ENCODE data around the gene MCTP1.

DNA sequence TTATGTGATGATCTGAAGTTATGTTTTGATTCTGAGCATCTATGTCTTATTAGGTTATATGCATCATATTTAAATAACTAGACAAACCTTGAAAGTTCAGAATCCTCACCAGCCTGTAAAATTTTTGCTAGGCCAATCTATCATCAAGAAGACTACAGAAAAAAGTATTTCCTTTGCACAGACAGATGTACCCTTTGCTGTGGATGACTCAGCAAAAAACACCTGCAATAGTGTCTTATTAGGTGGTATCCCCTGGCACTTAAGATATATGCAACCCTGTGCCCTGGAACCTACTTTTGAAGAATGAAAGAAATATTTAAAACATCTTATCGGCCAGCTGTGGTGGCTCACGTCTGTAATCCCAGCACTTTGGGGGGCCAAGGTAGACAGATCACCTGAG, 535.9 kb downstream of the MCTP1 start:
- TF ChIP-seq, protein P1, sequence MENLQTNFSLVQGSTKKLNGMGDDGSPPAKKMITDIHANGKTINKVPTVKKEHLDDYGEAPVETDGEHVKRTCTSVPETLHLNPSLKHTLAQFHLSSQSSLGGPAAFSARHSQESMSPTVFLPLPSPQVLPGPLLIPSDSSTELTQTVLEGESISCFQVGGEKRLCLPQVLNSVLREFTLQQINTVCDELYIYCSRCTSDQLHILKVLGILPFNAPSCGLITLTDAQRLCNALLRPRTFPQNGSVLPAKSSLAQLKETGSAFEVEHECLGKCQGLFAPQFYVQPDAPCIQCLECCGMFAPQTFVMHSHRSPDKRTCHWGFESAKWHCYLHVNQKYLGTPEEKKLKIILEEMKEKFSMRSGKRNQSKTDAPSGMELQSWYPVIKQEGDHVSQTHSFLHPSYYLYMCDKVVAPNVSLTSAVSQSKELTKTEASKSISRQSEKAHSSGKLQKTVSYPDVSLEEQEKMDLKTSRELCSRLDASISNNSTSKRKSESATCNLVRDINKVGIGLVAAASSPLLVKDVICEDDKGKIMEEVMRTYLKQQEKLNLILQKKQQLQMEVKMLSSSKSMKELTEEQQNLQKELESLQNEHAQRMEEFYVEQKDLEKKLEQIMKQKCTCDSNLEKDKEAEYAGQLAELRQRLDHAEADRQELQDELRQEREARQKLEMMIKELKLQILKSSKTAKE (CRISPR knock-in tag; IDR thresholded peaks at IDR 0.05; ENCODE audit: borderline replicate concordance) = no peak
- TF ChIP-seq, protein P2, sequence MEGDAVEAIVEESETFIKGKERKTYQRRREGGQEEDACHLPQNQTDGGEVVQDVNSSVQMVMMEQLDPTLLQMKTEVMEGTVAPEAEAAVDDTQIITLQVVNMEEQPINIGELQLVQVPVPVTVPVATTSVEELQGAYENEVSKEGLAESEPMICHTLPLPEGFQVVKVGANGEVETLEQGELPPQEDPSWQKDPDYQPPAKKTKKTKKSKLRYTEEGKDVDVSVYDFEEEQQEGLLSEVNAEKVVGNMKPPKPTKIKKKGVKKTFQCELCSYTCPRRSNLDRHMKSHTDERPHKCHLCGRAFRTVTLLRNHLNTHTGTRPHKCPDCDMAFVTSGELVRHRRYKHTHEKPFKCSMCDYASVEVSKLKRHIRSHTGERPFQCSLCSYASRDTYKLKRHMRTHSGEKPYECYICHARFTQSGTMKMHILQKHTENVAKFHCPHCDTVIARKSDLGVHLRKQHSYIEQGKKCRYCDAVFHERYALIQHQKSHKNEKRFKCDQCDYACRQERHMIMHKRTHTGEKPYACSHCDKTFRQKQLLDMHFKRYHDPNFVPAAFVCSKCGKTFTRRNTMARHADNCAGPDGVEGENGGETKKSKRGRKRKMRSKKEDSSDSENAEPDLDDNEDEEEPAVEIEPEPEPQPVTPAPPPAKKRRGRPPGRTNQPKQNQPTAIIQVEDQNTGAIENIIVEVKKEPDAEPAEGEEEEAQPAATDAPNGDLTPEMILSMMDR (CRISPR knock-in tag; IDR thresholded peaks at IDR 0.05) = no peak
- TF ChIP-seq, protein P3, sequence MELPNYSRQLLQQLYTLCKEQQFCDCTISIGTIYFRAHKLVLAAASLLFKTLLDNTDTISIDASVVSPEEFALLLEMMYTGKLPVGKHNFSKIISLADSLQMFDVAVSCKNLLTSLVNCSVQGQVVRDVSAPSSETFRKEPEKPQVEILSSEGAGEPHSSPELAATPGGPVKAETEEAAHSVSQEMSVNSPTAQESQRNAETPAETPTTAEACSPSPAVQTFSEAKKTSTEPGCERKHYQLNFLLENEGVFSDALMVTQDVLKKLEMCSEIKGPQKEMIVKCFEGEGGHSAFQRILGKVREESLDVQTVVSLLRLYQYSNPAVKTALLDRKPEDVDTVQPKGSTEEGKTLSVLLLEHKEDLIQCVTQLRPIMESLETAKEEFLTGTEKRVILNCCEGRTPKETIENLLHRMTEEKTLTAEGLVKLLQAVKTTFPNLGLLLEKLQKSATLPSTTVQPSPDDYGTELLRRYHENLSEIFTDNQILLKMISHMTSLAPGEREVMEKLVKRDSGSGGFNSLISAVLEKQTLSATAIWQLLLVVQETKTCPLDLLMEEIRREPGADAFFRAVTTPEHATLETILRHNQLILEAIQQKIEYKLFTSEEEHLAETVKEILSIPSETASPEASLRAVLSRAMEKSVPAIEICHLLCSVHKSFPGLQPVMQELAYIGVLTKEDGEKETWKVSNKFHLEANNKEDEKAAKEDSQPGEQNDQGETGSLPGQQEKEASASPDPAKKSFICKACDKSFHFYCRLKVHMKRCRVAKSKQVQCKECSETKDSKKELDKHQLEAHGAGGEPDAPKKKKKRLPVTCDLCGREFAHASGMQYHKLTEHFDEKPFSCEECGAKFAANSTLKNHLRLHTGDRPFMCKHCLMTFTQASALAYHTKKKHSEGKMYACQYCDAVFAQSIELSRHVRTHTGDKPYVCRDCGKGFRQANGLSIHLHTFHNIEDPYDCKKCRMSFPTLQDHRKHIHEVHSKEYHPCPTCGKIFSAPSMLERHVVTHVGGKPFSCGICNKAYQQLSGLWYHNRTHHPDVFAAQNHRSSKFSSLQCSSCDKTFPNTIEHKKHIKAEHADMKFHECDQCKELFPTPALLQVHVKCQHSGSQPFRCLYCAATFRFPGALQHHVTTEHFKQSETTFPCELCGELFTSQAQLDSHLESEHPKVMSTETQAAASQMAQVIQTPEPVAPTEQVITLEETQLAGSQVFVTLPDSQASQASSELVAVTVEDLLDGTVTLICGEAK (IDR thresholded peaks at IDR 0.05) = no peak
- TF ChIP-seq, protein P3 (CRISPR knock-in tag; IDR thresholded peaks at IDR 0.05) = no peak
- TF ChIP-seq RBAK (CRISPR knock-in tag; IDR thresholded peaks at IDR 0.05) (no peak), TAF1 (CRISPR knock-in tag; IDR thresholded peaks at IDR 0.05) (no peak), MXD4 (CRISPR knock-in tag; IDR thresholded peaks at IDR 0.05) (no peak), HNF4A (CRISPR knock-in tag; IDR thresholded peaks at IDR 0.05) (no peak), RXRA (CRISPR knock-in tag; IDR thresholded peaks at IDR 0.05) (no peak), MXI1 (IDR thresholded peaks at IDR 0.05; ENCODE audit: borderline replicate concordance, low read depth, low read length) (no peak)
- TF ChIP-seq, protein P4, sequence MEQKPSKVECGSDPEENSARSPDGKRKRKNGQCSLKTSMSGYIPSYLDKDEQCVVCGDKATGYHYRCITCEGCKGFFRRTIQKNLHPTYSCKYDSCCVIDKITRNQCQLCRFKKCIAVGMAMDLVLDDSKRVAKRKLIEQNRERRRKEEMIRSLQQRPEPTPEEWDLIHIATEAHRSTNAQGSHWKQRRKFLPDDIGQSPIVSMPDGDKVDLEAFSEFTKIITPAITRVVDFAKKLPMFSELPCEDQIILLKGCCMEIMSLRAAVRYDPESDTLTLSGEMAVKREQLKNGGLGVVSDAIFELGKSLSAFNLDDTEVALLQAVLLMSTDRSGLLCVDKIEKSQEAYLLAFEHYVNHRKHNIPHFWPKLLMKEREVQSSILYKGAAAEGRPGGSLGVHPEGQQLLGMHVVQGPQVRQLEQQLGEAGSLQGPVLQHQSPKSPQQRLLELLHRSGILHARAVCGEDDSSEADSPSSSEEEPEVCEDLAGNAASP (CRISPR knock-in tag; IDR thresholded peaks at IDR 0.05; ENCODE audit: borderline replicate concordance) = no peak
